PC-3 (cell line): ENCODE measurements around the gene KLF16. TPM values are rescaled to one million over a fixed set of nuclear protein-coding genes. Genes with fewer than 3 reads are reported as not detected.

Experiments
- ATAC-seq: fragments of 200-7000 bp; cut with Tn5 transposase; 2 replicates; pipeline ENCODE4 v1.9.1; 2020; ENCODE audit warnings: mild to moderate bottlenecking, moderate library complexity
- BruUV-seq: library from RNA; stranded (reverse); fragments of 400-500 nt; replicated peaks from 2 replicates; lab custom pipeline; 2021; lab: Mats Ljungman, UMichigan
- CTCF ChIA-PET: fragments of 300-600 bp; sonication (Branson Sonifier 250); formaldehyde crosslinking; loops from one replicate; lab custom pipeline; 2022; ENCODE audit warnings: antibody characterized with exemption; lab: Charles Lee
- POLR2A ChIA-PET: fragments of 300-600 bp; sonication (Branson Sonifier 250); formaldehyde crosslinking; loops from one replicate; lab custom pipeline; 2022; ENCODE audit warnings: antibody characterized with exemption; ENCODE audit not compliant: unreplicated experiment; lab: Charles Lee
- DNase-seq: peaks from one replicate; pipeline ENCODE4 v3.0.0-alpha.2; 2015
- H2AFZ ChIP-seq: fragments of 300-600 bp; sonication (generic); 2 replicates; pipeline ENCODE4 v1.6.0; 2016; ENCODE audit warnings: antibody characterized with exemption, low read length
- H3F3A ChIP-seq: fragments of 300-600 bp; sonication (generic); one replicate; pipeline ENCODE4 v1.6.0; 2017; ENCODE audit warnings: antibody characterized with exemption, low read length, control low read depth, mild to moderate bottlenecking; ENCODE audit not compliant: unreplicated experiment
- H3K27ac ChIP-seq: fragments of 300-600 bp; sonication (generic); 2 replicates; pipeline ENCODE4 v1.5.1; 2016; ENCODE audit warnings: mild to moderate bottlenecking, low read length
- H3K27me3 ChIP-seq: fragments of 300-600 bp; sonication (generic); 2 replicates; pipeline ENCODE4 v1.6.1; 2016; ENCODE audit warnings: low read length, mixed read lengths
- H3K36me3 ChIP-seq: fragments of 300-600 bp; sonication (generic); 2 replicates; pipeline ENCODE4 v1.6.1; 2016; ENCODE audit warnings: low read depth, mixed run types, low read length, mixed read lengths
- H3K4me1 ChIP-seq: fragments of 300-600 bp; sonication (generic); 2 replicates; pipeline ENCODE4 v1.5.1; 2016; ENCODE audit warnings: low read length; ENCODE audit not compliant: insufficient read depth
- H3K4me2 ChIP-seq: fragments of 300-600 bp; sonication (generic); 2 replicates; pipeline ENCODE4 v1.6.0; 2016; ENCODE audit warnings: low read length
- H3K4me3 ChIP-seq: fragments of 300-600 bp; sonication (generic); 2 replicates; pipeline ENCODE4 v1.5.1; 2016; ENCODE audit warnings: mild to moderate bottlenecking, low read length, mixed read lengths
- H3K79me2 ChIP-seq: fragments of 300-600 bp; sonication (generic); 2 replicates; pipeline ENCODE4 v1.6.1; 2017; ENCODE audit warnings: low read length, mixed read lengths
- H3K9ac ChIP-seq: fragments of 300-600 bp; sonication (generic); 2 replicates; pipeline ENCODE4 v1.6.0; 2016; ENCODE audit warnings: mild to moderate bottlenecking, low read length
- H3K9me2 ChIP-seq: fragments of 300-600 bp; sonication (generic); replicated peaks from 2 replicates; pipeline ENCODE4 v1.6.1; 2016; ENCODE audit warnings: mixed run types, low read length, mixed read lengths
- H3K9me3 ChIP-seq: fragments of 300-600 bp; sonication (generic); 2 replicates; pipeline ENCODE4 v1.6.1; 2016; ENCODE audit warnings: low read length, mixed read lengths
- H4K20me1 ChIP-seq: fragments of 300-600 bp; sonication (generic); 2 replicates; pipeline ENCODE4 v1.6.1; 2016; ENCODE audit warnings: low read length, mixed read lengths
- EZH2 ChIP-seq: fragments of 300-600 bp; sonication (generic); IDR thresholded peaks from one replicate; pipeline ENCODE4 v1.6.1; 2017; ENCODE audit warnings: antibody characterized with exemption, mild to moderate bottlenecking, low read length; ENCODE audit not compliant: unreplicated experiment
- EZH2phosphoT487 ChIP-seq: fragments of 300-600 bp; sonication (generic); IDR thresholded peaks from 2 replicates; pipeline ENCODE4 v1.6.1; 2018; ENCODE audit warnings: mild to moderate bottlenecking, antibody characterized with exemption, low read length, borderline replicate concordance
- intact Hi-C: fragments of 100-400 bp; cut with micrococcal nuclease; formaldehyde crosslinking; loops from 2 replicates; pipeline ENCODE4 v1.9.0; 2023
- total RNA-seq: library from RNA; depleted of rRNA; stranded (reverse); fragments of >200 nt; gene quantifications from 2 replicates; pipeline ENCODE4 v1.2.3, GENCODE V29; 2014
- TF ChIP-seq, protein P1 (sequence below): fragments of 300-600 bp; sonication (generic); conservative IDR thresholded peaks from 2 replicates; pipeline ENCODE4 v1.5.1; 2017; ENCODE audit warnings: antibody characterized with exemption, low read depth, mild to moderate bottlenecking, low read length

KLF16 gene
- total RNA-seq, 1 experiment from 2014 or later = 15.1 TPM

DNA sequence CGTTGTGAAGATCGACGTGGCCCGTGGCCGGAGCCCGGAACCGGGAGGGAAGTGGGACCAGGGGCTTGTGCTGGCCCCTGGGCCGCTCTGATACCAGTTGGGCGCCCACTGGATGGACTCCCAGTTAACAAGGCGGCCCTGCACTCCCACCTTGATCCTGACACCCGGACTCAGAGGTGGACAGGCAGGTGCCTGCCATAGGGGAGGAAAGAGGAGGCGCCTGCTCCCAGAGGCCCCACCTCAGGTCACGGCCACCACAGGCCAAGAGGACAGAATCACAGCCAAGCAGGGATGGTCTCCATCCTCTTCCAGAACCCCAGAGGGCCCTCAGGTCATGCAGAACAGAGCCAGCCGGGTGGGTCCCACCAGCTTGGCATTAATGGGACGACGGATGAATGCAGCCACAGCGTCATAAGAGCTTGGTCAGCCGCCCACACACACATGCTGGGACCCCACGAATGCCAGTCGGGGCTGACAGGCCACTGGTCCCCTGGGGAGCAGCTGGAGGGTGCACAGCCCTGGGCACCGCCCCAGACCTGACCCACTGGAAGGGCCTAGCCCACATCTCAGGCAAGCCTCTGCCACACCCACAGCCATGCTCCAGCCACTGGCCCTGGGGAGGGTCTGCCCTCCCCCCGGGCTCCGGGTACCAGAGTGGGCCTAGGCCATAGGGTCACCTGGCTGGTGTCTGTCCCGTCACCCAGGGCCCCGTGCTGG is 9.6 kb upstream of the KLF16 start:
- DNase-seq (no peak), ATAC-seq (no peak)
- Histone ChIP-seq H3K9me3 (no peaks in the 10 kb centered on the region), H3F3A (no peaks in the 10 kb centered on the region), H3K9ac (no peak overlapping the region), H3K79me2 (peaks cover 38% of the 10 kb centered on the region), H3K27ac (no peak overlapping the region), H3K9me2 (no peaks in the 10 kb centered on the region), H3K36me3 (no peaks in the 10 kb centered on the region), H3K4me3 (peak overlapping the region; percentile 93; the same call in 1 of the 2 replicates), H2AFZ (no peak overlapping the region), H4K20me1 (no peaks in the 10 kb centered on the region), H3K4me2 (peak overlapping the region; percentile 98; the same call in 1 of the 2 replicates), H3K27me3 (no peaks in the 10 kb centered on the region), H3K4me1 (peaks cover 10% of the 10 kb centered on the region; the same call in 1 of the 2 replicates)
- no TSS peak for BruUV-seq
- ChIA-PET CTCF (no interaction called here), POLR2A (no interaction called here)
- intact Hi-C loops = no loop called here
- TF ChIP-seq, protein P1, sequence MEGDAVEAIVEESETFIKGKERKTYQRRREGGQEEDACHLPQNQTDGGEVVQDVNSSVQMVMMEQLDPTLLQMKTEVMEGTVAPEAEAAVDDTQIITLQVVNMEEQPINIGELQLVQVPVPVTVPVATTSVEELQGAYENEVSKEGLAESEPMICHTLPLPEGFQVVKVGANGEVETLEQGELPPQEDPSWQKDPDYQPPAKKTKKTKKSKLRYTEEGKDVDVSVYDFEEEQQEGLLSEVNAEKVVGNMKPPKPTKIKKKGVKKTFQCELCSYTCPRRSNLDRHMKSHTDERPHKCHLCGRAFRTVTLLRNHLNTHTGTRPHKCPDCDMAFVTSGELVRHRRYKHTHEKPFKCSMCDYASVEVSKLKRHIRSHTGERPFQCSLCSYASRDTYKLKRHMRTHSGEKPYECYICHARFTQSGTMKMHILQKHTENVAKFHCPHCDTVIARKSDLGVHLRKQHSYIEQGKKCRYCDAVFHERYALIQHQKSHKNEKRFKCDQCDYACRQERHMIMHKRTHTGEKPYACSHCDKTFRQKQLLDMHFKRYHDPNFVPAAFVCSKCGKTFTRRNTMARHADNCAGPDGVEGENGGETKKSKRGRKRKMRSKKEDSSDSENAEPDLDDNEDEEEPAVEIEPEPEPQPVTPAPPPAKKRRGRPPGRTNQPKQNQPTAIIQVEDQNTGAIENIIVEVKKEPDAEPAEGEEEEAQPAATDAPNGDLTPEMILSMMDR = no peak
- TF ChIP-seq EZH2 (no peak), EZH2phosphoT487 (no peak)

- Histone ChIP-seq H3F3A (no peaks in the 10 kb centered on the region), H4K20me1 (no peaks in the 10 kb centered on the region), H3K4me2 (no peak overlapping the region), H2AFZ (no peak overlapping the region), H3K9me2 (no peaks in the 10 kb centered on the region), H3K9me3 (no peaks in the 10 kb centered on the region), H3K9ac (no peak overlapping the region), H3K79me2 (peaks cover 38% of the 10 kb centered on the region), H3K36me3 (no peaks in the 10 kb centered on the region), H3K4me1 (peaks cover 10% of the 10 kb centered on the region; the same call in 1 of the 2 replicates), H3K4me3 (no peak overlapping the region), H3K27ac (no peak overlapping the region), H3K27me3 (no peaks in the 10 kb centered on the region)
- CTCF ChIA-PET = no interaction called here
- intact Hi-C loops = no loop called here
- ATAC-seq (no peak), DNase-seq (no peak)
- POLR2A ChIA-PET = no interaction called here
- BruUV-seq = no TSS peak
- no peak for TF ChIP-seq EZH2
- TF ChIP-seq, protein P1 = no peak
- no peak for TF ChIP-seq EZH2phosphoT487
Measured at GRCh38 chr19:1871630-1872029, 8.3 kb upstream of the KLF16 start.

- Histone ChIP-seq H3K4me2 (no peak overlapping the region), H3F3A (no peaks in the 10 kb centered on the region), H3K4me3 (no peak overlapping the region), H3K36me3 (no peaks in the 10 kb centered on the region), H2AFZ (no peak overlapping the region), H3K27me3 (no peaks in the 10 kb centered on the region), H4K20me1 (no peaks in the 10 kb centered on the region), H3K9me2 (no peaks in the 10 kb centered on the region), H3K27ac (no peak overlapping the region), H3K9me3 (no peaks in the 10 kb centered on the region), H3K9ac (no peak overlapping the region), H3K4me1 (peaks cover 10% of the 10 kb centered on the region; the same call in 1 of the 2 replicates), H3K79me2 (peaks cover 38% of the 10 kb centered on the region)
- intact Hi-C loops = no loop called here
- POLR2A ChIA-PET = no interaction called here
- CTCF ChIA-PET = no interaction called here
- ATAC-seq (no peak), DNase-seq (no peak)
- BruUV-seq = no TSS peak
- TF ChIP-seq EZH2phosphoT487 = no peak
- TF ChIP-seq, protein P1 = no peak
- no peak for TF ChIP-seq EZH2
Measured at GRCh38 chr19:1871140-1871597, 7.8 kb upstream of the KLF16 start.
